Osteocyte (in vitro differentiated cells): ENCODE results near the gene PRR13. TPM values are rescaled to one million over a fixed set of nuclear protein-coding genes. Genes with fewer than 3 reads are reported as not detected.

Experiments used
- DNase-seq: peaks from one replicate; pipeline ENCODE4 v3.0.0; 2021; ENCODE audit warnings: mixed read lengths; ENCODE audit not compliant: unreplicated experiment; ENCODE audit errors: extremely low spot score
- H3K27ac Mint-ChIP-seq: one replicate; pipeline ENCODE4 v1.8.0; 2021; ENCODE audit warnings: mild to moderate bottlenecking, mixed read lengths; ENCODE audit not compliant: unreplicated experiment
- H3K27me3 Mint-ChIP-seq: one replicate; pipeline ENCODE4 v1.8.0; 2021; ENCODE audit warnings: mixed read lengths; ENCODE audit not compliant: unreplicated experiment
- H3K36me3 Mint-ChIP-seq: one replicate; pipeline ENCODE4 v1.8.0; 2021; ENCODE audit warnings: mixed read lengths; ENCODE audit not compliant: unreplicated experiment
- H3K4me1 Mint-ChIP-seq: one replicate; pipeline ENCODE4 v1.8.0; 2021; ENCODE audit warnings: mixed read lengths; ENCODE audit not compliant: unreplicated experiment
- H3K4me3 Mint-ChIP-seq: one replicate; pipeline ENCODE4 v1.8.0; 2021; ENCODE audit warnings: mild to moderate bottlenecking, moderate library complexity, mixed read lengths; ENCODE audit not compliant: unreplicated experiment
- H3K9me3 Mint-ChIP-seq: one replicate; pipeline ENCODE4 v1.8.0; 2021; ENCODE audit warnings: mixed read lengths; ENCODE audit not compliant: unreplicated experiment
- total RNA-seq: library from RNA; stranded (reverse); gene quantifications from 2 replicates; pipeline ENCODE4 v1.2.1, GENCODE V29; 2021
- TF ChIP-seq, protein P1 (sequence below): fragments of 200-600 bp; sonication (generic); IDR thresholded peaks from 2 replicates; pipeline ENCODE4 v1.5.0; 2021; ENCODE audit warnings: antibody characterized with exemption, mild to moderate bottlenecking, moderate library complexity

PRR13 gene
- total RNA-seq, 1 donor from 2014 or later, result 102 TPM

DNA sequence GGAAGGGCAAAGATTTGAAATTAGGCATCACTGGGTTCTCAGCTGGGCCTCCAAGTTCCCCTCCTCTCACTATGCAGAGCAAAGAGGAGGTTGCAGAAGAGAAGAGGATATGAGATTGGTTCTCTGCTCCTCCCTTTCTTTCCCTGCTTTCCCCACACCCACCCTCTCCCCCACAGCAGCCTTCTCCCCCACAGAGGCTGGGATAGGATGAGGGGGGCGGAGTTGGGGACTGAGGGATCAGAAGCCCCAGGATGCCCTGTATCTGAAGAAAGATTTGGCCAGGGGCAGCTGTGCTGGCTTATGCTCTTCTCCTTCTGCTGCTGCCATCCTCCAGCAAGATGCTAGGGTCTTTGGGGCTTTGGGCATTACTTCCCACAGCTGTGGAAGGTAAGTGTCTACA lies 17.9 kb upstream of the PRR13 start, which contains the start of gene AMHR2:
Gene AMHR2, plus strand, starts transcription at position 259 of the 400 bp plus-strand sequence. Its CDS starts 80 bp downstream, at position 339.
- Mint-ChIP-seq H3K36me3 (no peaks in the 10 kb centered on the region), H3K27me3 (no peaks in the 10 kb centered on the region), H3K27ac (no peak within 1 kb of the TSS), H3K4me1 (peaks cover 8% of the 10 kb centered on the region), H3K9me3 (no peaks in the 10 kb centered on the region), H3K4me3 (no peak within 1 kb of the TSS)
- TF ChIP-seq, protein P1, sequence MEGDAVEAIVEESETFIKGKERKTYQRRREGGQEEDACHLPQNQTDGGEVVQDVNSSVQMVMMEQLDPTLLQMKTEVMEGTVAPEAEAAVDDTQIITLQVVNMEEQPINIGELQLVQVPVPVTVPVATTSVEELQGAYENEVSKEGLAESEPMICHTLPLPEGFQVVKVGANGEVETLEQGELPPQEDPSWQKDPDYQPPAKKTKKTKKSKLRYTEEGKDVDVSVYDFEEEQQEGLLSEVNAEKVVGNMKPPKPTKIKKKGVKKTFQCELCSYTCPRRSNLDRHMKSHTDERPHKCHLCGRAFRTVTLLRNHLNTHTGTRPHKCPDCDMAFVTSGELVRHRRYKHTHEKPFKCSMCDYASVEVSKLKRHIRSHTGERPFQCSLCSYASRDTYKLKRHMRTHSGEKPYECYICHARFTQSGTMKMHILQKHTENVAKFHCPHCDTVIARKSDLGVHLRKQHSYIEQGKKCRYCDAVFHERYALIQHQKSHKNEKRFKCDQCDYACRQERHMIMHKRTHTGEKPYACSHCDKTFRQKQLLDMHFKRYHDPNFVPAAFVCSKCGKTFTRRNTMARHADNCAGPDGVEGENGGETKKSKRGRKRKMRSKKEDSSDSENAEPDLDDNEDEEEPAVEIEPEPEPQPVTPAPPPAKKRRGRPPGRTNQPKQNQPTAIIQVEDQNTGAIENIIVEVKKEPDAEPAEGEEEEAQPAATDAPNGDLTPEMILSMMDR, result no peak
- no peak for DNase-seq

DNA sequence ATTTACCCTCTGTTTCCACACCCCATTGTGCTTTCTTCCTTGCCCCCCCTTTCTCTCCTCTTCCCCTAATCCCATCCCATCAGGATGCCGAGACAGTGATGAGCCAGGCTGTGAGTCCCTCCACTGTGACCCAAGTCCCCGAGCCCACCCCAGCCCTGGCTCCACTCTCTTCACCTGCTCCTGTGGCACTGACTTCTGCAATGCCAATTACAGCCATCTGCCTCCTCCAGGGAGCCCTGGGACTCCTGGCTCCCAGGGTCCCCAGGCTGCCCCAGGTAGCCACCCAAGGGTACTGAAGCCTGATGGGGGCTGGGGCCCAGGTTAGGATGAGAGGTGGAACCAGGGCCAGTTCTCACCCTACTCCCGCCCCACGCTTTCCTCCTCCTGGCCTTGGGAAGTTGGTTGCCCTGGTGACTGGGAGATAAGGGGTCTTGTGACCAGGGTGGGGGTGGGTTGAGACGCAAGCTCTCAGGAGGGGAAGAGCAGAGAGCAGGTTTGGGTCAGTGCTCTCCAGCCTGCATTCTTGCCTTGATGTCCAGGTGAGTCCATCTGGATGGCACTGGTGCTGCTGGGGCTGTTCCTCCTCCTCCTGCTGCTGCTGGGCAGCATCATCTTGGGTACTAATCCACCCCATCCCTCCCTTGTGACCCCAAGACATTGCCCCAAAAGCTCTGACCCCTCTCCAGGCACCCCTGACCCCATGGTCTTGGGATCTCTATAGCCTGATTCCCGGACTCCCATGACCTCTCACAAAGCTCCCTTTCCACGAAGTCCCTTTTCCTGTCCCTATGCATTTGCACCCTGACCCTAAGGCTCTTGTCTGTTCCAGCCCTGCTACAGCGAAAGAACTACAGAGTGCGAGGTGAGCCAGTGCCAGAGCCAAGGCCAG lies 16.7 kb upstream of the PRR13 start:
- H3K27ac Mint-ChIP-seq, result no peak overlapping the region

DNA sequence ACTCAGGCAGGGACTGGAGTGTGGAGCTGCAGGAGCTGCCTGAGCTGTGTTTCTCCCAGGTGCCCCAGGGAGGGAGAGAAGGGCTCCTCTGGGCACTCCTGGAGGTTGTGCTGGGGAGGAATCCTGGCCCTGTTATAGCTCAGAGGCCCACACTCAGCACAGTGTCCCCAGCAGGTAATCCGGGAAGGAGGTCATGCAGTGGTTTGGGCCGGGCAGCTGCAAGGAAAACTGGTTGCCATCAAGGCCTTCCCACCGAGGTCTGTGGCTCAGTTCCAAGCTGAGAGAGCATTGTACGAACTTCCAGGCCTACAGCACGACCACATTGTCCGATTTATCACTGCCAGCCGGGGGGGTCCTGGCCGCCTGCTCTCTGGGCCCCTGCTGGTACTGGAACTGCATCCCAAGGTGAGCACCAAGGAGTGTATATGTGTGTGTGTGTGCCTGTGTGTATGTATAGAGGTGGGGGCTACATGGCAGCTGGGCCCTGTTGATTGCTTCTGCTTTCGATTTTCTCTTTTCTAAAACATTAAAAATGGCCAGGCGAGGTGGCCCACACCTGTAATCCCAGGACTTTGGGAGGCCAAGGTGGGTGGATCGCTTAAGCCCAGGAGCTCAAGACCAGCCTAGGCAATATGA lies 15.9 kb upstream of the PRR13 start:
- TF ChIP-seq, protein P1, result no peak
- Mint-ChIP-seq H3K27me3 (no peaks in the 10 kb centered on the region), H3K9me3 (no peaks in the 10 kb centered on the region), H3K27ac (no peak overlapping the region), H3K36me3 (no peaks in the 10 kb centered on the region), H3K4me1 (peaks cover 7% of the 10 kb centered on the region), H3K4me3 (no peak overlapping the region)
- DNase-seq, result no peak

More for the DNA sequence above, 16.7 kb upstream of the PRR13 start:
- DNase-seq, result no peak
- TF ChIP-seq, protein P1, result no peak
- H3K4me3 Mint-ChIP-seq, result no peak overlapping the region
- H3K36me3 Mint-ChIP-seq, result no peaks in the 10 kb centered on the region
- H3K4me1 Mint-ChIP-seq, result peaks cover 8% of the 10 kb centered on the region
- H3K27me3 Mint-ChIP-seq, result no peaks in the 10 kb centered on the region
- H3K9me3 Mint-ChIP-seq, result no peaks in the 10 kb centered on the region

DNA sequence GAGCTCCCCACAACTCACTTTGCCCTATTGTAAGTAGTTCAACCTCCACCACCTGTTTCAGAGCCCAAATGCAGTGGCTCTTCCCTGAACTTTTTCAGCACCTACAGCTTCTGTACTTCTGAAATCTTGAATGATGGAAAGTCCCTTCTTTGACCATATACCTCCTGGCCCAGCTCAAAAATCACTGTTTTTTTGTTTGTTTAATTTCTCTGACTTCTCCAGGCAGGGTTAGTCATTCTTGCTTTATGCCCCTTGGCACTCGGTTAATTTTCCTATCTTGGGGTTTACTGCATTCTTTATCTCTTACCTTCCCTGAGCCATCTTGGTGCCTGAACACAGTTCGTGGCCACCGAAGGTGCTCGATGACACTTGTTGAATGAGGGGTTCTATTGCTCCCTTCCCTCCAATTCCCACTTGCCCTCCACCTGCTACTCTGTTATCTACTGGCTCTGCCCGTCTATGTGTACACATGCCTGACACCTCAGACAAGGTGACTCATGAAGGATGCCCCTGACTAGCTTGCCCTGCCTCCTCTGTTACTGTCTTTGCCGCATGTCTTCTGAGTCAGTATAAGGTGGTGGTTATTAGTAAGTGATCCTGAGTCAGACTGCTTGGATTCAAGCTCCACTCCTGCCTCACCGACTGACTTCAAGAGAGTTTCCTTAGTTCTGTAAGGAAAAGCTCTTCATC lies 13.5 kb upstream of the PRR13 start:
- no peaks in the 10 kb centered on the region for H3K27me3 Mint-ChIP-seq
- no peak overlapping the region for H3K27ac Mint-ChIP-seq
- H3K9me3 Mint-ChIP-seq, result no peaks in the 10 kb centered on the region
- TF ChIP-seq, protein P1, result no peak
- H3K36me3 Mint-ChIP-seq, result no peaks in the 10 kb centered on the region
- H3K4me3 Mint-ChIP-seq, result no peak overlapping the region
- H3K4me1 Mint-ChIP-seq, result no peaks in the 10 kb centered on the region
- no peak for DNase-seq
